Endothelial cell of umbilical vein (primary cell): Measurements from ENCODE around the gene SPATA1. TPM values are rescaled to one million over a fixed set of nuclear protein-coding genes. Genes with fewer than 3 reads are reported as not detected.

ENCODE experiments used
- BruUV-seq: library from RNA; stranded (reverse); fragments of 400-500 nt; replicated peaks from 2 replicates; lab custom pipeline; 2021; lab: Mats Ljungman, UMichigan
- CTCF ChIA-PET: fragments of 300-600, 350-600 bp; sonication (Branson Sonifier 250); formaldehyde crosslinking; loops from one replicate; lab custom pipeline; 2021; ENCODE audit warnings: antibody characterized with exemption, inconsistent platforms; lab: Charles Lee
- POLR2A ChIA-PET: fragments of 300-600, 350-600 bp; sonication (Branson Sonifier 250); formaldehyde crosslinking; loops from one replicate; lab custom pipeline; 2021; ENCODE audit warnings: antibody characterized with exemption, inconsistent platforms; lab: Charles Lee
- DNase-seq: peaks from one replicate; pipeline ENCODE4 v3.0.0-alpha.2; 2011; ENCODE audit warnings: low read depth, low spot score
- FAIRE-seq: peaks from 2 replicates; lab custom pipeline; 2011; peaks lifted over from hg19 to GRCh38; lab: Jason Lieb, UNC
- H2AFZ ChIP-seq: 2 replicates; pipeline ENCODE4 v1.6.0; 2012; ENCODE audit warnings: low read depth, low read length, control low read depth, inconsistent platforms
- H3K27ac ChIP-seq: 2 replicates; pipeline ENCODE4 v1.5.1; 2011; ENCODE audit warnings: low read depth, mild to moderate bottlenecking, control low read depth, low read length, moderate library complexity; ENCODE audit not compliant: insufficient read depth
- H3K27me3 ChIP-seq, 2 experiments: 2 replicates each; pipeline versions ENCODE4 v1.6.0 to v1.6.1; 2011; ENCODE audit warnings: low read length in 2 of 2, mixed read lengths in 1 of 2; ENCODE audit not compliant: control insufficient read depth in 2 of 2, insufficient read depth in 2 of 2
- H3K36me3 ChIP-seq, 2 experiments: 2 replicates in 1 of 2; 3 replicates in 1 of 2; pipeline ENCODE4 v1.5.1; 2011; ENCODE audit warnings: low read length in 2 of 2, mild to moderate bottlenecking in 1 of 2, moderate library complexity in 1 of 2; ENCODE audit not compliant: control insufficient read depth in 2 of 2, insufficient read depth in 2 of 2; ENCODE audit errors: extremely low read depth in 1 of 2
- H3K4me1 ChIP-seq: 3 replicates; pipeline ENCODE4 v1.5.1; 2011; ENCODE audit warnings: mild to moderate bottlenecking, low read length; ENCODE audit not compliant: control insufficient read depth, insufficient read depth; ENCODE audit errors: extremely low read depth
- H3K4me2 ChIP-seq: 2 replicates; pipeline ENCODE4 v1.6.1; 2011; ENCODE audit warnings: low read length, control low read depth, mixed read lengths; ENCODE audit not compliant: insufficient read depth
- H3K4me3 ChIP-seq, 3 experiments: fragments of 200-600 bp in 1 of 3; sonication (generic), shearing (Covaris generic) in 1 of 3; replicated peaks in 1 of 3; 2 replicates each; pipeline ENCODE4 v1.5.1; 2011 to 2016; ENCODE audit warnings: control low read depth in 3 of 3, low read length in 3 of 3, mild to moderate bottlenecking in 2 of 3, inconsistent platforms in 1 of 3, low read depth in 1 of 3, moderate library complexity in 1 of 3; ENCODE audit not compliant: insufficient read depth in 1 of 3
- H3K79me2 ChIP-seq: 2 replicates; pipeline ENCODE4 v1.6.0; 2012; ENCODE audit warnings: low read length, inconsistent platforms; ENCODE audit not compliant: control insufficient read depth, insufficient read depth
- H3K9ac ChIP-seq: replicated peaks from 2 replicates; pipeline ENCODE3; 2011; ENCODE audit warnings: low read length, control low read depth; ENCODE audit not compliant: insufficient read depth; ENCODE audit errors: extremely low read depth
- H3K9me1 ChIP-seq: replicated peaks from 3 replicates; pipeline ENCODE4 v1.6.0; 2011; ENCODE audit warnings: mild to moderate bottlenecking, low read length; ENCODE audit not compliant: control insufficient read depth, insufficient read depth; ENCODE audit errors: extremely low read depth
- H3K9me3 ChIP-seq: replicated peaks from 2 replicates; pipeline ENCODE4 v1.5.1; 2012; ENCODE audit warnings: low read length, inconsistent platforms; ENCODE audit not compliant: control insufficient read depth, insufficient read depth
- H4K20me1 ChIP-seq: replicated peaks from 2 replicates; pipeline ENCODE3; 2011; ENCODE audit warnings: mild to moderate bottlenecking, low read length; ENCODE audit not compliant: control insufficient read depth, insufficient read depth; ENCODE audit errors: extremely low read depth
- EZH2 ChIP-seq: IDR thresholded peaks from 2 replicates; pipeline ENCODE4 v1.6.1; 2012; ENCODE audit warnings: borderline replicate concordance, low read depth, mild to moderate bottlenecking, moderate library complexity, low read length, inconsistent platforms; ENCODE audit not compliant: severe bottlenecking
- FOS ChIP-seq: IDR thresholded peaks from 2 replicates; pipeline ENCODE4 v1.6.1; 2011; ENCODE audit warnings: mild to moderate bottlenecking, low read length, moderate library complexity, borderline replicate concordance; ENCODE audit not compliant: insufficient read depth
- GATA2 ChIP-seq: IDR thresholded peaks from 2 replicates; pipeline ENCODE4 v1.7.0; 2011; ENCODE audit warnings: low read depth, mild to moderate bottlenecking, moderate library complexity, mixed read lengths, low read length; ENCODE audit not compliant: insufficient read length, insufficient read depth
- JUN ChIP-seq: IDR thresholded peaks from 2 replicates; pipeline ENCODE4 v1.6.1; 2011; ENCODE audit warnings: borderline replicate concordance, low read depth; ENCODE audit not compliant: insufficient read length, insufficient read depth
- MAX ChIP-seq: IDR thresholded peaks from 2 replicates; pipeline ENCODE4 v1.6.1; 2011; ENCODE audit not compliant: insufficient read depth, insufficient read length
- MYC ChIP-seq: IDR thresholded peaks from one replicate; pipeline ENCODE4 v1.6.1; 2011; ENCODE audit warnings: mild to moderate bottlenecking, low read depth, low read length
- POLR2A ChIP-seq: IDR thresholded peaks from 2 replicates; pipeline ENCODE4 v1.6.1; 2012; ENCODE audit warnings: low read depth, mild to moderate bottlenecking, control low read depth, low read length
- POLR2AphosphoS5 ChIP-seq: IDR thresholded peaks from 2 replicates; pipeline ENCODE4 v1.6.1; 2012; ENCODE audit warnings: low read depth, mild to moderate bottlenecking, control low read depth, low read length, moderate library complexity; ENCODE audit not compliant: insufficient read depth
- dilution Hi-C: fragments of 300-500 bp; cut with MboI; formaldehyde crosslinking; loops from one replicate; pipeline ENCODE4 v1.15.0; 2019; ENCODE audit warnings: low sequenced_read_pairs; ENCODE audit not compliant: extremely low pct_ligation_motif_present
- intact Hi-C: fragments of 100-400 bp; cut with micrococcal nuclease; formaldehyde crosslinking; loops from one replicate; pipeline ENCODE4 v1.10.0; 2022
- polyA plus RNA-seq, 4 experiments: library from polyadenylated mRNA; depleted of rRNA in 3 of 4; stranded (reverse) in 3 of 4; unstranded in 1 of 4; fragments of >200 nt; gene quantifications; 2 replicates each; pipeline versions ENCODE4 v1.2.1 to v1.2.3, GENCODE V29; 2011 to 2012; ENCODE audit warnings: missing spikeins in 1 of 4
- total RNA-seq: library from RNA; stranded (reverse); gene quantifications from 2 replicates; pipeline ENCODE4 v1.2.3, GENCODE V29; 2021
- TF ChIP-seq, protein P1 (sequence below), 2 donors: IDR thresholded peaks; 1 replicate in 1 of 2; 2 replicates in 1 of 2; pipeline ENCODE4 v1.5.1; 2011; ENCODE audit warnings: low read length in 2 of 2, mild to moderate bottlenecking in 2 of 2, moderate library complexity in 2 of 2, control low read depth in 1 of 2, inconsistent platforms in 1 of 2, low read depth in 1 of 2; ENCODE audit not compliant: insufficient read depth in 1 of 2; ENCODE audit errors: extremely low read depth in 1 of 2

The SPATA1 gene
- total and polyA plus RNA-seq, 2 donors (not counting 3 experiments of a cell fraction or from before 2014, with no cell fraction given), result 1.7 to 1.8 TPM

DNA sequence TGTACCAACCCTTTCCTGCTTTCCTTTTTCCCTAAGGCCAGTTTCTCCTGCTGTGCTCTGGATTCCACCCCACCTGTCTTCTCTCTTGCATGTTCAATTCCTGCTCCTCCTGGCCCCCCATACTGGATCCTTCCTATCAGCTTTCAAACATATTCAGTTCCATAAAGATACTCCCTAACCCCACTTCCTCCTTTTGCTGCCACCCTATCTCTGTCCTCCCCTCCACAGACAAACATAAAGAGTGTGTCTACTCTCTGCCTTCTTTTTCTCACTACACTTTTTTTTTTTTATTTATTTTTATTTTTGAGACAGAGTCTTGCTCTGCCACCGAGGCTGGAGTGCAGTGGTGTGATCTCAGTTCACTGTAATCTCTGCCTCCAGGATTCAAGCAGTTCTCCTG lies 44.1 kb upstream of the SPATA1 start:
- CTCF ChIA-PET, result no interaction called here
- Histone ChIP-seq H3K4me2 (no peak overlapping the region), H3K4me3 (no peak overlapping the region), H3K79me2 (no peaks in the 10 kb centered on the region), H3K9me1 (no peaks in the 10 kb centered on the region), H2AFZ (no peak overlapping the region), H3K36me3 (no peaks in the 10 kb centered on the region), H3K27me3 (peaks cover 15 to 23% of the 10 kb centered on the region in 2 experiments), H3K9me3 (no peaks in the 10 kb centered on the region), H3K27ac (no peak overlapping the region), H3K4me1 (no peaks in the 10 kb centered on the region), H4K20me1 (no peaks in the 10 kb centered on the region), H3K9ac (no peak overlapping the region)
- POLR2A ChIA-PET, result no interaction called here
- BruUV-seq, result no TSS peak
- FAIRE-seq, result no peak
- no peak for TF ChIP-seq GATA2
- TF ChIP-seq, protein P1, sequence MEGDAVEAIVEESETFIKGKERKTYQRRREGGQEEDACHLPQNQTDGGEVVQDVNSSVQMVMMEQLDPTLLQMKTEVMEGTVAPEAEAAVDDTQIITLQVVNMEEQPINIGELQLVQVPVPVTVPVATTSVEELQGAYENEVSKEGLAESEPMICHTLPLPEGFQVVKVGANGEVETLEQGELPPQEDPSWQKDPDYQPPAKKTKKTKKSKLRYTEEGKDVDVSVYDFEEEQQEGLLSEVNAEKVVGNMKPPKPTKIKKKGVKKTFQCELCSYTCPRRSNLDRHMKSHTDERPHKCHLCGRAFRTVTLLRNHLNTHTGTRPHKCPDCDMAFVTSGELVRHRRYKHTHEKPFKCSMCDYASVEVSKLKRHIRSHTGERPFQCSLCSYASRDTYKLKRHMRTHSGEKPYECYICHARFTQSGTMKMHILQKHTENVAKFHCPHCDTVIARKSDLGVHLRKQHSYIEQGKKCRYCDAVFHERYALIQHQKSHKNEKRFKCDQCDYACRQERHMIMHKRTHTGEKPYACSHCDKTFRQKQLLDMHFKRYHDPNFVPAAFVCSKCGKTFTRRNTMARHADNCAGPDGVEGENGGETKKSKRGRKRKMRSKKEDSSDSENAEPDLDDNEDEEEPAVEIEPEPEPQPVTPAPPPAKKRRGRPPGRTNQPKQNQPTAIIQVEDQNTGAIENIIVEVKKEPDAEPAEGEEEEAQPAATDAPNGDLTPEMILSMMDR (IDR thresholded peaks at IDR 0.05; ENCODE audit: extremely low read depth in 1 of 2, insufficient read depth in 1 of 2, low read depth in 1 of 2, low read length in 2 of 2), result no peak
- TF ChIP-seq POLR2A, result no peak
- TF ChIP-seq FOS, result no peak
- TF ChIP-seq MYC, result no peak
- no peak for TF ChIP-seq EZH2
- dilution Hi-C loops (no loop called here), intact Hi-C loops (no loop called here)
- DNase-seq, result no peak

DNA sequence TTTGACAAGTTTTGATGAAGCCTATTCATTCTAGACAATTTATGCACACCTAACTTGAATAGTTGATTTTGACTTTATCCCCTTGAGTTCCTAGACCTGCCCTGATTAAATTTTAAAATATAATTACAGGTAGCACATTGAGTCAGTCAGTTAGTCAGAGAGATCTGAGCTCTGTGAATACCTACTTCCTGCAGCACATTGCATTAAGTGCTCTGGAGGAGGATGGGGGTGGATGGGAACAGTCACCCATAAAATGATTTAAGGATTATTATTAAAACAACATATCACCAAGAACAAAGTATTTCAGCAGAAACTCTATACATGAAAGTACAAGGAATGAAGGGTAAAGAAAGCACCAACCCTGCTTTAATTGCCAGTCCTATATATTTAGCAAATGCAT lies 38.9 kb upstream of the SPATA1 start:
- no peak overlapping the region for H3K27ac ChIP-seq
- peaks cover 10 to 29% of the 10 kb centered on the region in 2 experiments for H3K27me3 ChIP-seq
- no peak overlapping the region for H3K4me3 ChIP-seq
- no peaks in the 10 kb centered on the region for H3K36me3 ChIP-seq
- H3K4me2 ChIP-seq, result no peak overlapping the region
- ChIA-PET CTCF (interaction anchor here (1.3 to 1.5 kb wide), 2 partner anchors 25 to 326 kb away, joined by 4 to 5 read pairs; no protein-coding TSS in a partner anchor), POLR2A (no interaction called here)
- H3K9me1 ChIP-seq, result no peaks in the 10 kb centered on the region
- no peak overlapping the region for H3K9ac ChIP-seq
- TF ChIP-seq EZH2 (no peak), MYC (no peak), JUN (no peak), GATA2 (no peak), FOS (no peak), POLR2A (no peak), MAX (no peak), POLR2AphosphoS5 (no peak)
- TF ChIP-seq, protein P1 (IDR thresholded peaks at IDR 0.05; ENCODE audit: extremely low read depth in 1 of 2, insufficient read depth in 1 of 2, low read depth in 1 of 2, low read length in 2 of 2), result no peak
- BruUV-seq, result no TSS peak
- FAIRE-seq (no peak), DNase-seq (no peak)
- no peaks in the 10 kb centered on the region for H3K4me1 ChIP-seq
- no peak overlapping the region for H2AFZ ChIP-seq
- no peaks in the 10 kb centered on the region for H3K79me2 ChIP-seq
- intact Hi-C loops (no loop called here), dilution Hi-C loops (no loop called here)
- no peaks in the 10 kb centered on the region for H4K20me1 ChIP-seq
- H3K9me3 ChIP-seq, result no peaks in the 10 kb centered on the region
